Right forelimb (tissue), 1 donor: ENCODE results near the gene IL6ST.
"Not testable (repeated sequence)": the region's sequence is repeated elsewhere in the genome, so short reads cannot be mapped to it uniquely, and the experiment has no call there.

Experiments used
- DNase-seq: peaks from one replicate; pipeline ENCODE4 v3.0.0-alpha.2; 2018

The IL6ST gene

GRCh38 chr5:55960779-55961178 lies 34.0 kb downstream of the IL6ST start:
- DNase-seq = no peak

- DNase-seq = no peak
Observed at GRCh38 chr5:55959208-55959607, 35.6 kb downstream of the IL6ST start.

- not testable (repeated sequence) for DNase-seq
Observed at GRCh38 chr5:55941154-55941553, 53.6 kb downstream of the IL6ST start.

DNA sequence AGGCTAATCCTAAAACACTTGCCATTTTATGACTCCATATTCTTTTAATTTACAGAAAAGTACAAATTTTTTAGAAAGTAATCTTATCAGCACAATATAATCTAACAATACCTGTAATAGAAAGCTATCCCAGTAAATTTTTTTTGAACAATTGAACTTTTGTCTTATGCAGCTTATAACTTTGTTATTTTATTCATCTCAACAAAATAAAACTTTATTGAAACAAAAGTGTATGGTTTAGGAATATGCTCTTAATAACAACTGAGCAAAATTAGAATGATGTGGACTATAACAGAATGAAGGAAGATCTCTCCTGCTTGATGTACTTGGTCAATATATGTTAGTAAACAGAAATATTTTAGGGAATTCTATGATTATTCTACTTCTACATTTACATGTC lies 57.2 kb downstream of the IL6ST start:
- not testable (repeated sequence) for DNase-seq

DNA sequence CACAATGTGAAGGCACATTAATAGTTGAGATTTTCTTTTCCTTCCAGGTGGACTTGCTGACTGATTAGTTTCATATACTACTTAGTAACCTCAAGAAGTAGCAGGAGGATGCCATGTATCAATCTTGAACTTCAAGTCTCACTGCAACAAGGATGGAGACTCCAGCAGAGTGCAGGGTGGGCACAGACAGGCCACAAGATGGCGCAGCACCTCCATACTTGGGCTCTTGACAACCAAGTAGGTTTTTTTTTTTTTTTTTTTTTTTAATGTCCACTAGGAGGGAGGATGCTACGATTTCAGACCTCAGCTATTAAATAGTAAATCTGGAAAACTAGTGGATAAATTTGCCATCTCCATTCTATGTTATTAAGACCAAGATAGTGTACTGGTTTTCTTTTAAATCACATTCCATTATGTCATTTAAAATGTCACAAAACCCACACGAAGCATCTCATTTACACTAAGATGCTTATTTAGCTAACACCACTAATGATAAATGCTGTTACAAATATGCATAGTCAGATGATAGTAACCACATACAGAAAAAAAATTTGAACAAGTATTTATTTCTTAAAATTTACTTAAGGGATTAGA lies 58.6 kb downstream of the IL6ST start:
- peak; percentile 83 for DNase-seq

GRCh38 chr5:55935371-55935770 lies 59.4 kb downstream of the IL6ST start:
- no peak for DNase-seq

DNA sequence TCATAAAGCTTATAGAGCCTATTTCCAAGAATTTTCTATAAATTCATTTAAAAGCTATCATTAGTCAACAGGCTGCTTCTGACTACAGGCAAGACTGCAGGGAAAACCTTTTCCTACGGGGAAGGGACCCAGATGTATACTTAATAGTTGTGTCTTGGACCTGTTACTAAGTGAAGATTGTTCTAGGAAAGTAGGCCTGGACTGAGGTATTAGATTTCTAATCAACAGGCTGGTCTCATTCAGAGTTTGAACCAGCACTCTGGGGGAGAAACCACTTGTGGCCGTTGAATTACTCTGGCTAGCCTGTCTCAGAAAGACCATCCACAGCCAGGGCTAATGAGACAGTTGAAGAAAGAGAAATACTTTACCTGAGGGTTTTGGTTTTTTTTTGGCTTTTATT lies 60.0 kb downstream of the IL6ST start:
- DNase-seq = no peak

DNA sequence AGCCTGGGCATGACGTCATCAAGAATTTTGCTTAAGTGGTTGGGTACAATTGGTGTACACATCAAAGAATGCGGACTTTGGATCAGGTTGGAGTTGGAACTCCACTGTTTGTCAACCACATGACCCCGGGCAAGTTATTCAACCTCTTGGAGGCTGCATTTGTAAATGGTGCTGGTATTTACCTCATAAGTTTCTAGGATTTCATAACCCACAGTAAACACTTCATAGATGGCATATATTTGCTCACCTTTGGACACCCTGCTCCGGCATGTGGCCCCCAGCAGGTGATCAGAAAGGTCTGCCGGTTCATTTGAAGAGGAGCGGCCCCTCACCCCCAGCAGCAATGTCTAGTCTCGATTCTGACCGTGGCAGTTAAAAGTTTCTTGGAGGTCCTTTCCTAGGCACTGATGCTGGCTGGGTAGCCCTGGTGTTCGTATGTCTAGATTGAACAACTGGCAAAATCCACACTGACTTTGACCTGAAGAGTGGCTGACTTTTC lies 60.6 kb downstream of the IL6ST start:
- no peak for DNase-seq

- no peak for DNase-seq
Observed at GRCh38 chr5:55933377-55934114, 61.2 kb downstream of the IL6ST start.

GRCh38 chr5:55932700-55933099 lies 62.1 kb downstream of the IL6ST start:
- no peak for DNase-seq

- no peak for DNase-seq
Observed at GRCh38 chr5:55929020-55929799, 65.6 kb downstream of the IL6ST start.

DNA sequence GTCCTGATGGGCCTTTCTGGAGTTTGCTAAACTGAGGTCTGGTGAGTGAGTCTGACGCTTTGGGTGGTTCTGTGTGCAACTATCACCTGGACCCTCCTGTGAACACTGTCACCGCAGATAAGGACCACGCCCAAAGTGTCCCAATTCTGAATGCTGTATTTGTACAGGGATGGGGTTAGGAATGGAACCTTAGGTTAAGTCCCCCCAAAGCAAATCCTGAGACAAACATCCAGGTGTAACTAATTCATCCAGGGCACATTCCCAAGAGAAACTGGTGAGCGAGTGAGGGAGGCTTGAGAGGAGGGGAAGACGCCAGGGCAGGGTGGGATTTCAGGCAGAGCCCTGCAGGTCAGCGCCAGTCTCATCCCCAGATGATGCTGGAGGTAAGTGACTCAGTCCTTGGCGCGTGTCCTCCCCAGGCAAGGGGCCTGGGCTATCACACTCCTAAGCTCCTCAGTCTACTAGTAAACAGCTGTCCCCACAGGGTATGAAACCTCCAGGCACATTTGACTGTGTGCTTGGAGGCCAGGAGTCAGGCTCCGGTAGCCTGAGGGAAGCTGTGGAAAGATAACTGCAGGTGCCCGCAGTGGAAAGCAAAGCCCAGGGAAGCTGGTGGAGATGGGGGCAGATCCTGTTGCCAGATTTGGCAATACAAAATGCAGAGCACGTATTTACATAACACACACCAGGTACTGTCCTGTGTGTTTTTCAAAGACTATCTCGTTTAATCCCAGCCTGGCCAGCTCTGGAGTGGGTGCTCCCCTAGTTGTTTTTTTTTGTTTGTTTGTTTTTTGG lies 66.7 kb downstream of the IL6ST start:
- DNase-seq = no peak

DNA sequence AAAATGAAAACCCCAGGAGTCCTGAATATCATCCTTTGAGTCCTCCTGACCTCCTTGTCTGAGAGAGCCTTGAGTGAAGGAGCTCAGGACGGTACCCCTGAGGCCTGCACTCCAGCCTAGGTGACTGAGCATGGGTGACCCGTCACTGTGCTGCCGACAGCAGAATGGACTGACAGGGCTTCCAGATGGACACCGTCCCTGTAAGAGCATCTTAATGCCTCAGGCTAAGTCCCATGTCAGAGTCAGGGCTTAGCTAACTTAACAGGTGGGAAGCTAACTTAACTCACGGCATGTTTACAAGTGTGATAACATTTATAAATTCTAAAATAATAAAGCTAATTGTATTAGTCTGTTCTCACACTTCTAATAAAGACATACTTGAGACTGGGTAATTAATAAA lies 68.3 kb downstream of the IL6ST start:
- DNase-seq = no peak

- no peak for DNase-seq
Observed at GRCh38 chr5:55925712-55926111, 69.1 kb downstream of the IL6ST start.

GRCh38 chr5:55925181-55925580 lies 69.6 kb downstream of the IL6ST start:
- no peak for DNase-seq

DNA sequence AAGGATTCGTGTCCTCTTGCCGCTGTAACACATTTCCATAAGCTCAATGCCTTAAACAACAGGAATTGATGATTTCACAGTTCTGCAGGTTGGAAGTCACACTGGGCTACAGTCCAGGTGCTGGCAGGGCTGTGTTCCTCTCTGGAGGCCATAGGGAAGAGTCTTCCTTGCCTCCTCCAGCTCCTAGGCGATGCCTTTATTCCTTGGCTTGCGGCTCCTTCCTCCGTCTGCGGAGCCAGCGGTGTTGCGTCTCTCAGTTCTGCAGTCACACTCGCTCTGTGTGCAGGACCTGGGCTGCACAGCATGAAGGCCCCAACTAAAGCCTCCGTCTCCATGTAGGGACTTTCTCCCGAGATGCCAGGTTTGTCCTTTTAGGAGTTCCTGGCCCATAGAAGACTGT lies 70.0 kb downstream of the IL6ST start:
- no peak for DNase-seq

GRCh38 chr5:55923865-55924500 lies 70.8 kb downstream of the IL6ST start:
- DNase-seq = no peak

DNA sequence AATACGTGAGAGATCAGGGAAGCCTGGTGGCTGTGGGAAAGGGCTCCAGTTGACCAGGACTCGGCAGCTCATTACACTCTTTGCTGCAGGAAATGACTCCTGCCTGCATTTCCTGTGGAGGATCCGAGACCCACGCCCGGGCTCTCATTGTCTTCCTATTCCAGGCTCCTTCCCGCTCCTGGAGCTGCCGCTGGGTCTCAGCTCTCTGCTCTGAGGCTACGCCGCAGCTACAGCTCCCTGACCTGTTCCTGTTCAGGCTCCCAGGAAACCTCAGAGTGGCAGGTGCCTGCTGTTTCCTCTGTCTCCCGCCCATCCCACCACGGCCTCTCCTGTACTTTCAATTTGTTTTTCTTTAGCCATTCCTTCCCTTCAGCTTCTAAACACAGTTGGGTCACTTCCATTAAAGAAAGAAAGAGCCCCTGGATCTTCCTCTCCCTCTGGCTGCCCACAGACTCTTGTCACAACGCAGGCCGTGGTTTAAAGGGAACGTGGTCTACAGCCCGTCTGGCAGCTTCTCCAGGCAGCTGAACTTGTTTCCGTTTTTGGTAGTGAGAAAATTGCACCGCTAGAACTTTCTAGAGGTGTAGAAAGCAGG lies 71.5 kb downstream of the IL6ST start:
- no peak for DNase-seq

DNA sequence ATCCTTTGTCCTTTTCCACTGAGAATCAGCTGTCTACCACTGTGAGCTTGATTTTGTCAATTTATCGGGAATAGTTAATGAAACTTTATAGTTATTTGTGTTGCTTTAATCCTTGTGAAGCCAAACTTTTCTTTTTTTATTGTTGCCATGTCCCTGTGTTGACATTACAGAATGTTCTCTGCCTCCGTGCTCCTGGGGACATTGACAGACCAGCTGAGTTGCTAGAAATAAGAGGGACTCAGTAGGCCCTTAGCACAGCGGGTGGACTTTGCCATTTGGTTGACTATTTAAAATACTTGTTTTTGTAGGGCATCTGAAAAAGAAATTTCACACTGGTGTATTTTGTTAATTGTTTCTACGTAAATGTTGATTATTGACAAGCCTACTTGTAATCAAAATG lies 73.1 kb downstream of the IL6ST start:
- DNase-seq = no peak

DNA sequence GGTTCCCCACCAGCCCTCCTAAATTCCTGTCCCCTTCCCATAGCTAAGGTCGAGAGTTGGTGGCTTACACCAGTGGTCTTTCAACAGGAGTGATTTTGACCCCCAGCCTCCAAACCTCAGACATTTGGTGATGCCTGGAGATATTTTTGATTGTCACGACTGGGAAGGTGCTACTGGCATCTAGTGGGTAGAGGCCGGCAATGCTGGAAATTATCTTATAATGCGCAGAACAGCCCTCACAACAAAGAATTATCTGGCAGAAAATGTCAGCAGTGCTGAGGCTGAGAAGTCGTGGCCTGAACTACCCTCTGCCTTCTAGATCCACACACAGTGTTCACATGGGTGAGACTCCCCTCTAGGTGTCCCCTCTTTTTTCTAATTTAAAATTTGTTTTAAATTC lies 74.0 kb downstream of the IL6ST start:
- no peak for DNase-seq

DNA sequence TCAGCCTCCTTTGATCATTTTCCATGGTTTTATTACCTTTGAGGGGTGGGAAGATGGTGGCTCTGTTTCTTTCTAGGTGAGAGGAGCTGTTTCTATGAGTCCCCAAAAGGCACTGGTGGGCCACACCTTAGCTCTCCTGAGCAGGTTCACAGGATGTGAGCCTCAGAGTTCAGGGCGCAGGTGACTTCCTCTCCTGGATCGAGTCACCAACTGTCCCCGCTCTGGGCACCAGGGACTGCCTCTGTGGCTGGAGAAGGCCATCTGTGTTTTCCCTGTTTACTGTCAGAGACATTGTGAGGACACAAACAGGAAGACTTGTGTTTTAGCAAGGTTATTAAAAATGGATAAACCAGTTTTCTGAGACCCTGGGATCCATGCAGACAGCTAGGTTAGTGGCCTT lies 75.1 kb downstream of the IL6ST start:
- no peak for DNase-seq
